Subcutaneous abdominal adipose tissue (tissue), 5 donors: ENCODE measurements around the gene MRPL12.
A peak's percentile ranks its signal among the peaks of the same experiment; 100 is the strongest.

Experiments
- H3K27ac ChIP-seq: one replicate; pipeline ENCODE4 v1.7.0; 2013; ENCODE audit warnings: low read depth, mild to moderate bottlenecking, inconsistent platforms, low read length, moderate library complexity
- H3K27me3 ChIP-seq, 5 donors: one replicate each; pipeline ENCODE4 v1.7.0; 2013; ENCODE audit warnings: low read length in 5 of 5, inconsistent platforms in 1 of 5; ENCODE audit not compliant: control insufficient read depth in 5 of 5, insufficient read depth in 4 of 5
- H3K36me3 ChIP-seq, 5 donors: one replicate each; pipeline ENCODE4 v1.7.0; 2013; ENCODE audit warnings: low read length in 5 of 5; ENCODE audit not compliant: control insufficient read depth in 5 of 5, insufficient read depth in 5 of 5
- H3K4me1 ChIP-seq, 5 donors: one replicate each; pipeline ENCODE4 v1.7.0; 2013; ENCODE audit warnings: low read length in 5 of 5, mild to moderate bottlenecking in 3 of 5, moderate library complexity in 1 of 5; ENCODE audit not compliant: control insufficient read depth in 5 of 5, insufficient read depth in 5 of 5
- H3K4me3 ChIP-seq, 5 donors: one replicate each; pipeline ENCODE4 v1.7.0; 2013; ENCODE audit warnings: low read length in 5 of 5, low read depth in 1 of 5
- H3K9ac ChIP-seq, 5 donors: one replicate each; pipeline ENCODE4 v1.7.0; 2013; ENCODE audit warnings: low read length in 5 of 5, mild to moderate bottlenecking in 4 of 5, moderate library complexity in 3 of 5
- H3K9me3 ChIP-seq, 5 donors: one replicate each; pipeline ENCODE4 v1.7.0; 2013; ENCODE audit warnings: low read length in 5 of 5; ENCODE audit not compliant: control insufficient read depth in 5 of 5
- donor health status: healthy.
- donor health status: healthy.
- donor health status: healthy.
- donor health status: healthy.
- donor health status: healthy.

The MRPL12 gene

DNA sequence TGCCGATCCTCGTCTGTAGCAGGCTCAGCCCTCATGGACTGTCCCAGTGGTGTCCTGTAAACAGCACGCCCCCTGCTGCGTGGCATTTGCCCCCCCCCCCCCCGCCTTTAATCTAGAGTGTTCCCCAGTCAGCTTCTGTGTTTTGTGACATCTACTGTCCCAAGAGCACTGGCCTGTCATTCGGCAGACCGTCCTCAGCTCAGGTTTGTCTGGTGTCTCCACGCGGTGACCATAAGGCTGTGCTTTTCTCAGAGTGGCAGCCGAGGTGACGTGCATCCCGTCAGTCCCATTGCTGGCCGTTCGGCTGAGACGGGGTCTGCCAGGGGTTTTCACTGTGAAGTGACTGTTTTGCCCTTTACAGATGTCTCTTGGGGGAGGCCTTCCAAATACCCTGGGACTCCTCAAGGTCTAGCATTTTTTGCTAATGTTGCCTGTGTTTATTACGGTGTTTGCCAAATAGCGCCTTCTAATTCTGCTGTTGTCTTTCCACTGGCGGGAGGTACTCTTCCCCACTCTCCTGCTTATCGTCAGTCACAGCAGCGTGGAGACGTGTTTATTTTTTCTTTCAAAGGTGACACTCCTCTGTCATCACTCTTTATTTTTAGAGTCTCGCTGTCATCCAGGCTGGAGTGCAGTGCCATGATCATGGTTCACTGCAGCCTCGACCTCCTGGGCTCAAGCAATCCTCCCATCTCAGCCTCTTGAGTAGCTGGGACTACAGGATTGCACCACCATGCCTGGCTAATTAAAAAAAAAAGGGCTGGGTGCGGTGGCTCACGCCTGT is 5.7 kb upstream of the MRPL12 start:
- Histone ChIP-seq H3K27me3 (no peaks in the 10 kb centered on the region), H3K4me3 (no peak overlapping the region), H3K27ac (no peak overlapping the region), H3K4me1 (peaks cover 0 to 24% (median 19%) of the 10 kb centered on the region in 5 donors), H3K9me3 (no peaks in the 10 kb centered on the region), H3K36me3 (peaks cover 0 to 85% (median 80%) of the 10 kb centered on the region in 5 donors), H3K9ac (no peak overlapping the region)

DNA sequence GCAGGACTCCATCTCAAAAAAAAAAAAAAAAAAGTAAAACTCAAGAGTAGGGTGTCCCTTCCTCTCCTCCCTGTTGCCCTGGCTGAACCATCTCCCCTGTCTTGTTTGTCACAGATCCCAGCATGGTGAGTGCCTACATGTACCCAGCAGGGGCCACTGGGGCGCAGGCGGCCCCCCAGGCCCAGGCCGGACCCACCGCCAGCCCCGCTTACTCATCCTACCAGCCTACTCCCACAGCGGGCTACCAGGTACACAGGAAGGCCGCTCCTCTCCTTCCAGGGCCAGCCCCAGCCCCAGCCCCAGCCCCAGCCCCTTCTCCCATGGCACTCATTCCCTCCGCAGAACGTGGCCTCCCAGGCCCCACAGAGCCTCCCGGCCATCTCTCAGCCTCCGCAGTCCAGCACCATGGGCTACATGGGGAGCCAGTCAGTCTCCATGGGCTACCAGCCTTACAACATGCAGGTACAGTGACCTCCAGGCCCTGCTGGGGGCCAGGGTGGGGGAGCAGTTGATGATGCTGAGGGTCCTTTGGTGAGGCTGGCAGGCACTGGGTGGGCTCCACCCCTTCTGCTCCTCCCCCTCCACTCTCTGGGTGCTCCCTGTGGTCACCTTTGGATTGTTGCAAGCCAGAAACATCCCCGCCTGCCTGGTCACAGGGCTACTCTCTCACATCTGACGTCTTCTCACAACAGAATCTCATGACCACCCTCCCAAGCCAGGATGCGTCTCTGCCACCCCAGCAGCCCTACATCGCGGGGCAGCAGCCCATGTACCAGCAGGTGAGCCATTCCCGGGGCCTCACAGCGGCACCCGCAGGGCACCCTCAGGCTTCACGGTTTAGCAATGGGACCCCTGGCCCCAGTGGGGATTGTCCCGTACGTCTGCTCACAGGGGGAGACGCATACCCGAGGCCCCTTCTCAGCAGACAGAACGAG is 2.5 kb upstream of the MRPL12 start:
- Histone ChIP-seq H3K9ac (no peak overlapping the region), H3K36me3 (peaks cover 0 to 61% (median 59%) of the 10 kb centered on the region in 5 donors), H3K27me3 (no peaks in the 10 kb centered on the region), H3K4me3 (no peak overlapping the region), H3K4me1 (peaks cover 4 to 37% (median 36%) of the 10 kb centered on the region in 5 donors), H3K27ac (no peak overlapping the region), H3K9me3 (no peaks in the 10 kb centered on the region)

DNA sequence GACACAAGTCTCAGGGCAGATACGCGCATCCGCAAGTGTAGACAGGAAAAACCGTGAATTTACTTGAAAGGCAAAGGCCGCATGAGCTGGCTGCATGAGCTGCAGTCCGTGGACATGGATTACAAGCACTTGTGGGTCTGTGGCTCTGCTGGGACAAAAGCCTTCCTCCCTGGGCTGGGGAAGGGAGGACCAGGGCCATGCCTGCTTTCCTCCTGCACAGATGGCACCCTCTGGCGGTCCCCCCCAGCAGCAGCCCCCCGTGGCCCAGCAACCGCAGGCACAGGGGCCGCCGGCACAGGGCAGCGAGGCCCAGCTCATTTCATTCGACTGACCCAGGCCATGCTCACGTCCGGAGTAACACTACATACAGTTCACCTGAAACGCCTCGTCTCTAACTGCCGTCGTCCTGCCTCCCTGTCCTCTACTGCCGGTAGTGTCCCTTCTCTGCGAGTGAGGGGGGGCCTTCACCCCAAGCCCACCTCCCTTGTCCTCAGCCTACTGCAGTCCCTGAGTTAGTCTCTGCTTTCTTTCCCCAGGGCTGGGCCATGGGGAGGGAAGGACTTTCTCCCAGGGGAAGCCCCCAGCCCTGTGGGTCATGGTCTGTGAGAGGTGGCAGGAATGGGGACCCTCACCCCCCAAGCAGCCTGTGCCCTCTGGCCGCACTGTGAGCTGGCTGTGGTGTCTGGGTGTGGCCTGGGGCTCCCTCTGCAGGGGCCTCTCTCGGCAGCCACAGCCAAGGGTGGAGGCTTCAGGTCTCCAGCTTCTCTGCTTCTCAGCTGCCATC is 1.7 kb upstream of the MRPL12 start:
- Histone ChIP-seq H3K27ac (no peak overlapping the region), H3K4me1 (peaks cover 4 to 37% (median 36%) of the 10 kb centered on the region in 5 donors), H3K36me3 (peaks cover 0 to 61% (median 55%) of the 10 kb centered on the region in 5 donors), H3K27me3 (no peaks in the 10 kb centered on the region), H3K9me3 (no peaks in the 10 kb centered on the region), H3K4me3 (peak overlapping the region in 3 of 5 donors; percentile 86 to 94 (median 93)), H3K9ac (peak overlapping the region in 2 of 5 donors; percentile 59 to 100)

DNA sequence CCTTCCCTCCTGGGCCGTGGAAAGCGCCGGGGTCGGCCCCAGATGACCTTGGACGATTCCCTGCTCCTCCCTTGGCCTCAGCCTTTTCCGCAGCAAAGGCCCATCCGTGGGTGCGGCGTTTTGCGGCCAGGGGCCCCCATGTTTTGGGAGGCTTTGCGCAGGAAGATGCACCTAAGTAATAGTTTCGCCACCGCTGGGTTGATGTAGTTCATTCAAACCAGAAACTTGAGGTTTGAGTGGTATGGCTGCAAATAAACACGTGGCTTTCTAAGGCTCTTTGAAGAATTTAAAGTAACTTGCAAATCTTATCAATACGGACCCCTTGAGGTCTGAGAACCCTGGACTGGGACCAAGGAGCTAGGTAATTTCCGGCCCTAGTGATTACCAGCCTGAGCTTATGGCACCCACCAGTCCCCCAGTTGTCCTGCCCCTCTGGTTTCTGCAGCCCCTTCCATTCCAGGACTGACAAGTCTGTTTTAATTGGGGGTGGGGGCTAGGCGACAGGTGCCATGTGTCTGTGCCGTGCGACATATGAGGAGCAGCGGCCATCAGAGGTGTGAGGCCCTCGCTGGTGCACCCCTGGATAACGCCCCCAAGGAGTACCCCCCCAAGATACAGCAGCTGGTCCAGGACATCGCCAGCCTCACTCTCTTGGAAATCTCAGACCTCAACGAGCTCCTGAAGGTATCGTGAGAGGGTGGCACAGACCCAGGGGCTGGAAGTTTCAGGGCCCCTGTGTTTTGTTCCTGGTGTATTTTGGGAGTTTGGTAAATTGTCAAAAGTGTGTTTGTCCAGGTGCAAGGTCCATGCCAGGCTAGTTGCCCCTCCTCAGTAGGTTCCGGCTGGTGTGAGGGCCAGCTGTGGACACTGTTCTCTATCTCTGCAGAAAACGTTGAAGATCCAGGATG is 834 bp downstream of the MRPL12 start:
- Histone ChIP-seq H3K27ac (peak overlapping the region; percentile 93), H3K36me3 (peaks cover 0 to 54% (median 46%) of the 10 kb centered on the region in 5 donors), H3K4me1 (peaks cover 4 to 46% (median 36%) of the 10 kb centered on the region in 5 donors), H3K9ac (peak overlapping the region in 4 of 5 donors; percentile 95 to 100 (median 98)), H3K27me3 (no peaks in the 10 kb centered on the region), H3K4me3 (peak overlapping the region; percentile 60 to 94 (median 89)), H3K9me3 (no peaks in the 10 kb centered on the region)

DNA sequence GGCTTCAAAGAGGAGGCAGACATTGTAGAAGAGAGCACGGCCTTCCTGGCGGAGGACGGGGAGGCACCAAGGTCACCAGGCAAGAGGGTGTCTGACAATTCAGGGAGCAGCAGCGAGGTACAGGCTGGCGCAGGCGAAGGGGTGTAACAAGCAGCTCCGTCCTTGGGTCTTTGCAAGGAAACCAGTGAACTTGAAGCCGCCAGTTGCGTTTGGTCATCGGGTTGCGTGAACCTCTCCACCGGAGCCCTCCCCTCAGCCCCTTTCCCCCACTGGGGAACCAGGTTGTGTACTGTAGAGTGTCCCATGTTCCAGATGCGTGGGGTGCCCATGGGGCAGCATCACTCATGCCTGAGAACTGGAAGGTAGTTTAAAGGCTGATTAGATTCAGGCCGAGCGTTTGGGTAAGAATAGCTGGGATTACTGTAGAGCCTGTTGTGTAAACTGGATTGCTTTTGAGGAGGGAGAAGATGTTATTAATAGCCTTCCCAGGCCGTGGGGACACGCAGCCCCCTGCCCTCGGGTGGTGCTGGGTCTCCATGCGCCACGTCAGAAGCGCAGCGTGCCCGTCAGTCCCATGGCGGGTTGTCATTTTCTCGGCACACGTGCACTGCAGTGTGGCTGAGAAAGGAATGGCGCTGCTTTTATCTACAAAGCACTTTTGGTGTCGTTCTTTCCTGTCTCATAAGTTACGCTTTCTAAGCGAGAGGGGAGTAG is 2.5 kb downstream of the MRPL12 start:
- H3K9me3 ChIP-seq: no peaks in the 10 kb centered on the region
- no peaks in the 10 kb centered on the region for H3K27me3 ChIP-seq
- peaks cover 0 to 45% (median 38%) of the 10 kb centered on the region in 5 donors for H3K36me3 ChIP-seq
- H3K27ac ChIP-seq: no peak overlapping the region
- no peak overlapping the region for H3K4me3 ChIP-seq
- no peak overlapping the region for H3K9ac ChIP-seq
- peaks cover 9 to 53% (median 43%) of the 10 kb centered on the region in 5 donors for H3K4me1 ChIP-seq

DNA sequence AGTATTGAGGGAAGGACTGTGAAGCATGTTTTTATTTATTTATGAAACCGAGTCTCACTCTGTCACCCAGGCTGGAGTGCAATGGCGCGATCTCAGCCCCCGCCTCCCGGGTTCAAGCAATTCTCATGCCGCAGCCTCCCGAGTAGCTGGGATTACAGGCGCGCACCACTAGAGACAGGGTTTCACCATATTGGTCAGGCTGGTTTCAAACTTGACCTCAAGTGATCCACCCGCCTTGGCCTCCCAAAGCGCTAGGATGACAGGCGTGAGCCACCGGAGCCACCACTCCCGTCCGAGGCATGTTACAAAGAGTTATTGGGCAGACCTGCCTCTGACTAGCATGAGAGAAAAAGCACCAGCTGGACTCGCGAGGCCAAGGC is 3.1 kb downstream of the MRPL12 start:
- Histone ChIP-seq H3K9ac (no peak overlapping the region), H3K4me1 (peaks cover 12 to 53% (median 43%) of the 10 kb centered on the region in 5 donors), H3K4me3 (no peak overlapping the region), H3K9me3 (no peaks in the 10 kb centered on the region), H3K27ac (no peak overlapping the region), H3K27me3 (no peaks in the 10 kb centered on the region), H3K36me3 (peaks cover 0 to 40% (median 32%) of the 10 kb centered on the region in 5 donors)

DNA sequence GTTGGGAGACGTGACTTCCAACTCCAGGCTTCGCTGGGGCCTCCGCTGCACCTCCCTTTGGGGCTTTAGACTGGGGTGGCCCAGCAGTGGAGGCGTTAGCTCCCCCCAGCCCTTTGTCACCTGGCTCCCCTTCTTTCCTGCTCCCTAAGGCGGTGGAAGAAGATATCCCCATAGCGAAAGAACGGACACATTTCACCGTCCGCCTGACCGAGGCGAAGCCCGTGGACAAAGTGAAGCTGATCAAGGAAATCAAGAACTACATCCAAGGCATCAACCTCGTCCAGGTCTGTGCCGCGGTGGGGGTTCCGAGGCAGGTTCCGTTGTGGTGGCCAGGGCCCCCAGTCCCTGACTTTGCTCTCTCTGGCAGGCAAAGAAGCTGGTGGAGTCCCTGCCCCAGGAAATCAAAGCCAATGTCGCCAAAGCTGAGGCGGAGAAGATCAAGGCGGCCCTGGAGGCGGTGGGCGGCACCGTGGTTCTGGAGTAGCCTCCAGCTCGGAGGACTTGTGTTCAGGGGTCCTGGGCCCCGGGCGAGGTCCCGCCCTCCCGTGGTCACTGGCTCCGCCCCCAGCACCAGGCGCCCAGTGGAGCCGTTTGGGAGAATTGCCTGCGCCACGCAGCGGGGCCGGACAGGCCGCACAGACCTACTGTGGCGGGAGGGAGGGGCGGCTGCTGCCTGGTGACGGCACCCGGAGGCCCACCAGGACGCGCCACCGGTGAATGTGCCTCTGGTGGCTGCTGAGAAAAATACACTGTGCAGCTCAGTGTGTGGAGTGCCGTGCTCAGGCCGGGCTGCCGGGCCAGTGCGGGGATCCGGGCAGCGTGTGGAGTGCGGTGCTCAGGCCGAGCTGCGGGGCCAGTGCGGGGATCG is 3.8 kb downstream of the MRPL12 start:
- no peak overlapping the region for H3K27ac ChIP-seq
- H3K27me3 ChIP-seq: no peaks in the 10 kb centered on the region
- H3K9me3 ChIP-seq: no peaks in the 10 kb centered on the region
- no peak overlapping the region for H3K4me3 ChIP-seq
- H3K4me1 ChIP-seq: peaks cover 12 to 51% (median 42%) of the 10 kb centered on the region in 5 donors
- H3K9ac ChIP-seq: peak overlapping the region in 1 of 5 donors; percentile 41
- peaks cover 0 to 33% (median 26%) of the 10 kb centered on the region in 5 donors for H3K36me3 ChIP-seq
